Type B pancreatic cell (in vitro differentiated cells): Measurements from ENCODE around the gene ADORA3. TPM values are rescaled to one million over a fixed set of nuclear protein-coding genes. Genes with fewer than 3 reads are reported as not detected.

Experiments
- DNase-seq: peaks from one replicate; pipeline ENCODE4 v3.0.0; 2021; ENCODE audit warnings: mixed read lengths; ENCODE audit not compliant: unreplicated experiment; ENCODE audit errors: extremely low spot score
- H3K27ac Mint-ChIP-seq: 2 replicates; pipeline ENCODE4 v1.8.0; 2021; ENCODE audit warnings: mild to moderate bottlenecking, mixed read lengths
- H3K27me3 Mint-ChIP-seq: 2 replicates; pipeline ENCODE4 v1.8.0; 2021; ENCODE audit warnings: mixed read lengths
- H3K36me3 Mint-ChIP-seq: 2 replicates; pipeline ENCODE4 v1.8.0; 2021; ENCODE audit warnings: mixed read lengths
- H3K4me1 Mint-ChIP-seq: one replicate; pipeline ENCODE4 v1.8.0; 2021; ENCODE audit warnings: mixed read lengths; ENCODE audit not compliant: unreplicated experiment
- H3K4me3 Mint-ChIP-seq: 2 replicates; pipeline ENCODE4 v1.8.0; 2021; ENCODE audit warnings: mild to moderate bottlenecking, mixed read lengths
- H3K9me3 Mint-ChIP-seq: 2 replicates; pipeline ENCODE4 v1.8.0; 2021; ENCODE audit warnings: mixed read lengths
- CTCF ChIP-seq: fragments of 200-600 bp; sonication (generic); conservative IDR thresholded peaks from 2 replicates; pipeline ENCODE4 v1.5.0; 2021; ENCODE audit warnings: antibody characterized with exemption, mild to moderate bottlenecking
- total RNA-seq: library from RNA; stranded (reverse); gene quantifications from 2 replicates; pipeline ENCODE4 v1.2.1, GENCODE V29; 2021; ENCODE audit warnings: low replicate concordance

Gene ADORA3
- total RNA-seq, 1 donor from 2014 or later = not detected

GRCh38 chr1:111512132-111512889 lies 8.9 kb upstream of the ADORA3 start:
- Mint-ChIP-seq H3K36me3 (no peaks in the 10 kb centered on the region), H3K4me1 (peaks cover 6% of the 10 kb centered on the region), H3K27ac (no peak overlapping the region), H3K4me3 (no peak overlapping the region), H3K9me3 (no peaks in the 10 kb centered on the region), H3K27me3 (no peaks in the 10 kb centered on the region)
- DNase-seq = no peak
- no peak for TF ChIP-seq CTCF

- peaks cover 6% of the 10 kb centered on the region for H3K4me1 Mint-ChIP-seq
- no peaks in the 10 kb centered on the region for H3K27me3 Mint-ChIP-seq
- no peaks in the 10 kb centered on the region for H3K9me3 Mint-ChIP-seq
- H3K27ac Mint-ChIP-seq = no peak overlapping the region
- no peak for DNase-seq
- H3K4me3 Mint-ChIP-seq = no peak overlapping the region
- H3K36me3 Mint-ChIP-seq = no peaks in the 10 kb centered on the region
- no peak for TF ChIP-seq CTCF
Observed at GRCh38 chr1:111511370-111511769, 7.9 kb upstream of the ADORA3 start.

GRCh38 chr1:111509997-111510375 lies 6.6 kb upstream of the ADORA3 start:
- Mint-ChIP-seq H3K27me3 (peaks cover 3% of the 10 kb centered on the region), H3K4me1 (peaks cover 6% of the 10 kb centered on the region), H3K36me3 (no peaks in the 10 kb centered on the region), H3K4me3 (no peak overlapping the region), H3K9me3 (no peaks in the 10 kb centered on the region), H3K27ac (no peak overlapping the region)
- no peak for TF ChIP-seq CTCF
- DNase-seq = no peak

GRCh38 chr1:111507411-111508201 lies 4.2 kb upstream of the ADORA3 start:
- Mint-ChIP-seq H3K9me3 (no peaks in the 10 kb centered on the region), H3K27me3 (peaks cover 8% of the 10 kb centered on the region), H3K27ac (peak overlapping the region; percentile 85), H3K4me1 (peaks cover 6% of the 10 kb centered on the region), H3K36me3 (no peaks in the 10 kb centered on the region), H3K4me3 (peak overlapping the region; percentile 75)
- DNase-seq = peak; percentile 74
- no peak for TF ChIP-seq CTCF

GRCh38 chr1:111506561-111506960 lies 3.1 kb upstream of the ADORA3 start:
- peaks cover 8% of the 10 kb centered on the region for H3K27me3 Mint-ChIP-seq
- H3K36me3 Mint-ChIP-seq = no peaks in the 10 kb centered on the region
- peaks cover 6% of the 10 kb centered on the region for H3K4me1 Mint-ChIP-seq
- DNase-seq = no peak
- no peaks in the 10 kb centered on the region for H3K9me3 Mint-ChIP-seq
- H3K27ac Mint-ChIP-seq = no peak overlapping the region
- H3K4me3 Mint-ChIP-seq = no peak overlapping the region
- TF ChIP-seq CTCF = no peak
